Activated gamma-delta T cell treated with Interleukin-2 at 50 U/mL for 16 hours (primary cell): ENCODE results near the gene PDZRN3.

Experiments used
- DNase-seq: peaks from one replicate; pipeline ENCODE4 v3.0.0-alpha.2; 2020

The PDZRN3 gene

DNA sequence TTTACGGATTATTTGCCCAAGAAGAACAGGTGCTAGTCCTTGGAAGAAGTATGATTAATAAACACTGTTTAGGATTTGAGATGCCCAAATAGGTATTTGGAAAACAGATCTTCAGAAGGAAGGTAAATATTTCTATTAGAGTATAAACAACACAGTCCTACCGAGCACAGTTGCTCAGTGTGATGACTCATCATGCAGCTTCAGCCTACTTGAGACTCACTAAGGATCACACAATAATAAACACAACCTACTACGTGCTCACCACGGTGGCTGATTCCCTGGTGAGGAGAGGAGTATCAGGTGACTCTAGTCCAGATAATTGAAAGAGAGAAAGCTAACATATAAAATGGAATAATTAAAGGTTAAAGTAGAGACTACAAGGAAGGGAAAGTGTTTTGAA, 72.0 kb downstream of the PDZRN3 start:
- DNase-seq, result no peak

DNA sequence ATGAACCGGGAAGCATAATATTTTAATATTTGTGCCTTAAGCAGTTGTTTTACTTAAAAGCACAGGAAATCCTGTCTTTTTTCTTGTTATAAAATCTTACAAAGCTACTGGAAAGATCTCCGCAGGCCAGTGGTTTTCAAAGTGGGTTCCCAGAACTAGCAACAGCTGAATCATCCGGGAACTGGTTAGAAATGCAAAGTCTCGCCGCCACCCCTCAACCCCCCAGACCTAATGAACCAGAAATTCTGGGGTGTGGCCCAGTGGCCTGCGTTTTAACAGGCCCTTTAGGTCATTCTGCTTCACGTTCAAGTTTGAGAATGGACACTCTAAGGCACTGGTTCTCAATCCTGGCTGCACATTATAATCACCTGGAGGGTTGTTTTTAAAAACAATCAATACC, 74.7 kb downstream of the PDZRN3 start:
- no peak for DNase-seq

DNA sequence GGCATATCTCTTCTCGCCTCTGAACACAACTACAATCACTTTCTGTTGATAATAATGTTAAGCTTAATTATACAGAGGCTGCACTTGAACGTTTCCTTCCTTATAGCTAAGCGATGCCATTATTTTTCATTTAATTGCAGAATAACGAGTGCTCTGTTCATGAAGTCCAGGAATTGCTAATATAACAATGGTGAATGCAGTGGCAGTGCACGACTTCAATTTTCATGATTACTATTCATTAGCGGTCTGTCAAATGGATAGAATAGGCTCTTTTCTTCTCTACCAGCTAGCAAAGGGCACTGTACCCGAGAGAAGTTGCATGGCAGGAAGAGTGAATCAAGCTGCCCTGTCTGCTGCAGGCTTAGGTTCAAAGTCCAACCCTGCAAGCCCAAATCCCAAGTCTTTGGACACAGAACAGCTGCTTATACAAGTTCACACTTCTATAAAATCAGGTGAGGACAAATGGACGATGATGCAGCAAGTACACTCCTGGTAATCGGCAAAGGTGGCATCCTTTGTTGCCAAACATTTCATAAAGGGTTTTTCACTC, 75.6 kb downstream of the PDZRN3 start:
- no peak for DNase-seq

DNA sequence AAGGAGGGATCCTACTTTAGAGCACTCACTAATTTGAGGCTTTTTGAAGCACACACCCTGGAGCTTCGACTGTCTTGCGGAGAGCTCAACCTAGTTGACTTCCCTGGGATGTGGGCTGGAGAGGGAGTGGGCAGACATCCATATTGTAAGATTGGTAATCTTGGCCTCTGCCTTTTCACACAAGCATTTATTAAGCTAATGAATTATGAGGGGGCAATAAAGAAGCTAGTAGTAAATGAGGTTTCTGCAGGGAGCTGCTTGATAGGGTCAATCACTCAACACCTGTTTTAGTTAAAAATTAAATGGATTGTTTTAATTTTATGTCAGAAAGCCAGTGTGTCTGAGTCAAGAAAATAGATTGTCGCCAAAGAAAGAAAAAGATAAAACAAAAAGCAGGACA, 76.3 kb downstream of the PDZRN3 start:
- DNase-seq, result no peak

DNA sequence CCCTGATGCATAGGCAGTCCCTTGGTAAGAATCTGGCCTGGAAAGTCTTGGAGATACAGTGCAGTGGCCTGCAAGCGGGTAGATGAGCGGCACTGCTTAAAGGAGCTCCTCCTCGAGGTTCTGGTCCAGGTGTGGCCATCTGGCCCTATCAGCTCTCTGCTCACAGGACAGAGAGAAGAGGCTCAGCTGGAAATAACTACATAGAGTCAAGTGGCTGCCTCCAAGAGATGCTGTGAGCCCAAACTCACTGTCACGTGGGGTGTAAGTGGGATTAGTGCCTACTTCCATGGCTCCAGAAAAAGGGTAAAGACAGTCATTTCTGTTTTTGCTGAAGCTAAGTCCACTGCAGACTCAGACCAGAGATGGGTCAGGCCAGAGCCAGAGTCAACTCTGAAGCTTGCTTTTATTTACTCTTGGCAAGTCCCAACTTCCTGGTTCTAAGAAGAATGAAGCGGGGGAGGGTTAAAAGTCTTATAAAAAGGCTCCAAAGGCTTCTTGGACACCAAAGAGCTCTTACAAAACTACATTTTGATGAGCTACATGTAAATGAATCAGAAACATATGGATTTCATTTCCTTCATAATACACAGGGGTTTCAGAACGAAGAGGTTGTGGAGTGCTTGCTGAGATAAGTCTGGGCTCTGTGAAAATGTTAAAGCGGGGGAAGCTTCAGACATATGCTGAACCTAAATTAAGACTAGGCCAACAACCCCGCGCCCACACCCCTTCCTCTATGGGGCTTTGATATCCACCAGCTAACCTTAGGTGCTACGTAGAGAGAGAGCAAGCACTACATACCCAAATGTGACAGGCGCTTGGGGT, 77.1 kb downstream of the PDZRN3 start:
- DNase-seq, result no peak

DNA sequence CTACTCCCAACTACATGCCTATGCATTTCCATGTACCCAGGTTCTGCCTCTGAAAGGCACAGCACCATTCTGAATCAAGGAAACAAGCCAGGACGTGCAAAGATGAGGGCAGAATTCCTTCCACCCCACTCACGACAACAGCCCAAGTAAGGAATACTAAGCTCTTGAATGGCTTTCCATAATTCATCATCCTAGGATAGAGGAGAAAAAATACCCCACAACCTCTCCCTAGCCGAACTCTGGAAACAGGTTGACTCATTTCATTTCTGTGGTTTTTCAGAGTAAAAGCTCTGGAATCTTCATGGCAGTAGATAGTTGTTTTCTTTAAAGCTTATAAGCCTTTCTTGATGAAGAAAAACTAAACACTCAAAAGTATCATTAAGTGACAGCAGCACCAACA, 77.8 kb downstream of the PDZRN3 start:
- DNase-seq, result no peak

DNA sequence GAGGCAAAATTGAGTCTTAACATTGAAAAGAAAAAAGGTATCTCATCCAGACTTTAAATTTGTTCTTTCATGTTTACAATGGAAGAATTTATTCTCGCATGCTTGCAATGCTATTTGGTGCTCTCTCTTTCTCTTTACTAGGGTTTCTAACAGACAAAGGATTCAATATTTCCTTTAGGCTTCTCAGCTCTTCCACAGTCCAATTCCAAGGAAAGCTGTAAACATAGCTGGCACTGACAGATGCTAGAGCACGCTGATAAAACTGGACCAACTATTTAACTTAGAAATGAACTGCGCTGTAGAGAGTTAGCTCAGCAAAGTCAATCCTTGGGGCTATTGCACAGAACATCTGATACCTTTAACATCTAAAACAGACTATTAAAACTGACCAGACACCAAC, 81.3 kb downstream of the PDZRN3 start:
- DNase-seq, result no peak

DNA sequence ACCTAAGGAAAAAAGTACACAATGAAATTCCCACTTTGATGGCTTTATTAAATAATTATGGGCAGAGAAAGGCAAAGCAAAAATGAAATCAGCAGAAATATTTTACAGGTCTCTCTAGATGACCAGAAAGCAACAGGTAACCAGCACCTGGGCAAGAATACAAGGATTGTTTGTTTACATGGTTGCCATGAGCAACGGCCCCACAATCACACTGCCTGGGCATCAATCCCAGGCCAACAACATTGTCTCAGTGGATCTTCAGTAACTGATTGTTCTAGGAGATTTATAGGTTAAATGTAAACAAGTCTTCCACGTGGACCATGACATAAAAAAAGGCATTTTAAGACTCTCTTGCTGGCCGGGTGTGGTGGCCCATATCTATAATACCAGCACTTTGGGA, 82.6 kb downstream of the PDZRN3 start:
- no peak for DNase-seq

DNA sequence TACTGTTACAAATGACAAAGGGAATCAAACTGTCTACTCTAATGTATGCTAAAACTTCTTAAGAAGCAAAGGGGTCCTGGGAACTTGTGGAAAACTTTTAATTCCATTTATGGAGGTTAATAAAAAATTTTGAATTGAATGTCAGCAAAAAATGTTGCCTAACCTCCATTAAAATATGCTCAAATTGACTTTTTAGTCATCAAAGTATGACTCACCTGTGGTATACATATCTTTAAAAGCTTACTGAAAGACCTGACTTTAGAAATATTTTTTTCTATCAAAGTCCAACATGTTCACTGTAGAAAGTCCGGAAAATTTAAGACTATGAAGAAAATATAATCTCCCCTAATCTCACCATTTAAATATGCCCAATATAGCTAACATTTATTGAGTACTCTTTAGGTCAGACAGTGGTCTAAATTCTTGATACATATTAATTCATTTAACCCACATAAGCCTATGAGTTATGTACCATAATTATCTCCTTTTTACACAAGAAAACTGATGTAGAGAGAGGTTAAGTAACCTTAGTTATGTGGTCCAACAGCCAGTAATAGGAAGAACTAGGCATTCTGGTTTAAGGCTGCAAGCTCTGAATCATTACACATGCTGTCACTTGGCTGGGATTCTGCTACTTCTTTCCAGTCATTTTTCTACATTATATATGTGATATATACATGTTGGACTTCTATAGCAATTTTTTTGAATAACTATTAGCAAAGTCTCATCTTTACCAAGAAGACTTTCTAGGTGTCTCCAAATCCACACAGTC, 83.6 kb downstream of the PDZRN3 start:
- no peak for DNase-seq

DNA sequence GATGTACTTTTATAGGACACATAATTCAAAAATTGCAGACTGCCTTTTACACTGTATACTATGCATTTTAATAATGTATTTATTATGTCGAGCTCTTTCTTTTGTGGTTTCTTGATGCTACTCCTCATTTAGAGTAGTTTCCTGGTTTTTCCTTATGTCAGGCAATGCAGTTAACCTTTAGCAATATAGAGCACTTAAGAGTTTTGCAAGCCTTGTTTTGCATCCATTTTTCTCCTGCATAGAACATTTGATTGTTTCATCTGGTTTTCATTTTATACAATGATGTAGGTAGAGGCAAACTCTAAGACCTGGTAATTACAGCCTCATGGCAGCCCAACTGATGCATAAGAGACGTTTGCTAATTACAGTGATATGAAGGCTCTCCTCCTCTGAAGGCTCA, 86.3 kb downstream of the PDZRN3 start:
- DNase-seq, result no peak

DNA sequence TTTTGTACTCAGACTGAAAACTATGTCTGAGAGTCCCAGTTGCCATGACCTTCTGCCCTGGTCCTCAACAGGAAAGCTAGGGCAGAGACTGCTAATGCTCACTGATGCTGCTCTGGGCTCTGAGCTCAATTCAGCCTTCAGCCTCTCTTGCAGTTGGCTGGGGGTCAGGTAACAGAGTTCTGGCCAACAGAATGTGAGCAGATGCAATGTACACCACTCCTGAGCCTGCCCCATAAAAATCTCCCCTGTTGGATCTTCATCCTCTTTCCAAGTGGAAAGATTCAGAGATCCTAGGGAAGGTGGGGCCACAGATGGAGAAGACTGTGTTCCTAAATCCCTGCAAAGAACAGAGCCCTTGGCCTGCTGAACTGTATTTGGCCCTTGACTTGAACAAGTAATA, 87.8 kb downstream of the PDZRN3 start:
- DNase-seq, result no peak

DNA sequence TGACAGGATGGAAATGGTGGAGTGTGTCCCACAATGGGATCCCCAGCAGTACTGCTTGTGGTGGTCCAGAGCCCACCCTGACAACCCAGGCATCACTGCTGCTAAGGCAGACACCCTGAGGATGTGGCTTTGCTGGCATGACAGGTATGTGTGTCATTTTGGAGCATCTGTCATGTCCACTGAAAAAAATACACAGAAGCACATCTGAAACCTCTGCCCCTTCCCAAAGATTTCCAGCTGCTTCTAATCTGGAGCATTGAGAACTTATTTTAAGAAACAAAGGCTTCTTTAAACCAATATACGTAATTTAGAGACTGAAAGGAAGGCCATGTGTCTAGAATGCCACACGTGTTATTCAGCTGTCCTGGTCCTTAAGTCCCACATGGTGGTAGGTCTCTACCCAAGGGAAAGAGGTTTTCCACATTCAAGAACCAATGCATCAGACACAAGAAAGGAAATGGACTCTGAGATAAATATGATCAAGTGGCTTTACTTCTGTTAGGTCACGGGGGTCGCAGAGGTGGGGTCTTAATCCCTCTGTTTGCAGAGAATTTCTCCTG, 88.3 kb downstream of the PDZRN3 start:
- DNase-seq, result no peak

DNA sequence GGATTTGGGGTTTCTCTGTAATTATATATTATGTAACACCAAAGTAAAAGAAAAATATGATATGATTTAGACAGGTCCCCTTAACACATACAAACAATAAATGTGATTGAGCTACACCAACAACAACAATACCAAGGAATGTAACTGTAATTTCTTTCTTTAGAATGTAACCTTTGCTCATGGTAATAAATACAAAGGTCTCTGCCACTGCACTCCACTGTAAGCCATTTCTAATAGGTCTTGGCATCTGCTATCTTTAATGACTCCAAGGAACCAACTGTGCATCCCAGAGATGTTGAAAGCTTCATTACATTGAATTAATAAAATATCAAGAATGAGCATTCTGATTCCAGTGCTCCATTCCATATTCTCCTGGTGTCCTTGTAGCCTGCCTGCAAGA, 88.8 kb downstream of the PDZRN3 start:
- no peak for DNase-seq

DNA sequence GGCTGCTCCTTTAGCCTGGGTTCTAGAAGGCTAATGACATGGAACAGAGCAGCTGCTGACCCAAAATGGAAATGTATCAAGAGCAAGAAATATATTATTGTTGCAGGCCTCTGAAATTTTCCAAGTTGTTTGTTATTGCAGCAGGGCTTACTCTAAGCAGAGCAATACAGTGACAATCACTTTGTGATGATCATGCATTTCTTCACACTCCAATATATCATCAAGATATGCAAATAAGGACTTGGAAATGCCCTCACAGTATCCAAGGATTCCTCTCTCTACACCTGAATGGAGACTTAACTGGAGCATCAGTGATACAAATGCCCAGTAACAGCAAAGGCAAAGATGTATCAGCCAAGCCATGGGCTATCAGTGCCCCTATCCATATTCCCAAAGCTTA, 89.6 kb downstream of the PDZRN3 start:
- DNase-seq, result no peak

DNA sequence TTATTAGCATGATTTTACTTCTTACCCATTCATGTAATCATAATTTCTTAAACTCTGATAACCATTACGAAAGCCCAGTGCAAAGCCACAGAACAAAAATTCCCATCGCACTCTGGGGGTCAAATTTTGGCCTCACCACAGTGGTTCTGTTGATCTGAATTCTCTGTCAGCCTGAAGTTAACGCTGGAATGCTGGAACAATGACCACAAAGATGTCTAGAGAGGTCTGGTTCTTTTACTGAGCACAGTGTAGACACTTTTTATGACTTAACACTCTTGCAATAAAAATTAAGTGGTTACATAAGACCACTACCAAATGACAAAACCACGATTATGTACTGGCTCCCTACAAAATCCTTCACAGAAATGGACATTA, 94.7 kb downstream of the PDZRN3 start:
- DNase-seq, result no peak

DNA sequence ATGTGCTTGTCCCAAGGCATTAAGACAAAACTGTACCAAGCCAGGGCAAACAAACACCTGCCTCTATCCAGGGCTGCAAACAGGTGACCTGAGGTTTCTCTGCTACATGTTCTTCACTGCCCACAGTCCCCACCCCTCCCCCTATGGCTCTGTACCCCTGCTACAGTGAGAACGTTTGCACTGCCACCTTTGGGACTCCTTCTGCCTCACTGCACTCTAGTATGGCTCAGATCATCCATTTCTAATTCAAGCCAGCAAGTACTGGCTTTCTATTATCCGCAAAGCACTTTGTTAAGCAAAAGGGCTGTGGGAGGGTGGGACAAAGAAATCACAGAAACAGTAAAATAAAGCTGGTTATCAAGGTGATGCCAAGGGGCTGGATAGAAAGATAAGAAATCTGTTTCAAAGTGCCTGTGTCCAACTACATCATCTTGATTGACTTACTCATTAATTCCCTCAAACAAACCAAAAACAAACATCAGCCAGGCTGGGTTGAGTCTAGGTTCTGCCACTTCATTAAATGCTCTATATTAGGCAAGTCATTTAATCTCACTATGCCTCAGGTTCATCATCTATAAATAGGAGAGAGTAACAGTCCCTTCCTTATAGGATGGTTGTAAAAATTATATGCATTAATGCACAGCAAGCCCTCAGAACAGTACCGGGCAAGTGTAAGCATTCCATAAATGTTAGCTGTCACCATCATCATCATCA, 95.3 kb downstream of the PDZRN3 start:
- DNase-seq, result no peak

DNA sequence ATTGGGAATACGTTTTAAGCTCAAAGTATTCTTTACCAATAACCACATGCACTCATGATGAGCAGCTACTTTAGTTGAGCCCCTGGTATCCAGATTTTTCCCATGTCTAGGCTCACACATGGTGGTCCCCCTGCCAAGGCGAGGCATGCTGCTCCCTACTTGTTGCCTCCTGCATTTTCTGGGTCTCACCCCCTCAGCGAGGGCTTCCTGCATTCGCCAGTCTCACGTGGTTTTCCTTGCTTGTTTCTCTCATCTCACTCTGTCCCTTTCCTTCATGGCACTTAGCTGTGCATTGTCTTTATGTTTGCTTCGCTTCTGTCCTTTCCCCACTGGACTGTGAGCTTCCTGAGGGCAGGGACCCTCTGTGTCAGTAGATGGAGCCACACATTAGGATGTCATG, 99.2 kb downstream of the PDZRN3 start:
- no peak for DNase-seq

DNA sequence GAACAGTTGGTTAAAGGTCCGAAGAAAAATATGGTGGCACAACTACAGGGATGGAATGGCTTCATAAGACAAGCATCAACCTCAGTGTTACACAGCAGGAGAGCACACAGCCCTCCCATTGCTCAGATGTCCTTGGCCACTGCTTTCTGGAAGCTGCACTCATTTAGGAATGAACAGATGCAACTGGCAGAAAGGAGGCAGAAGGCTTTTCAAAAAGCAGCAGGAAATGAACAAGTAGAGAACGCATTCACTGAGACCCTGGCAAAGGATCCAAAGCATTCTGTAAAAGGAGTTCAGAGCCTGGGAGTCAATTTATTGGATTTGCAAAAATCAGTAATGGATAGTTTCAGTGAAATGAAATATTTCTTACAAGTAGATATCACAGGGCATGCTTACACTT, 101.1 kb downstream of the PDZRN3 start:
- no peak for DNase-seq

DNA sequence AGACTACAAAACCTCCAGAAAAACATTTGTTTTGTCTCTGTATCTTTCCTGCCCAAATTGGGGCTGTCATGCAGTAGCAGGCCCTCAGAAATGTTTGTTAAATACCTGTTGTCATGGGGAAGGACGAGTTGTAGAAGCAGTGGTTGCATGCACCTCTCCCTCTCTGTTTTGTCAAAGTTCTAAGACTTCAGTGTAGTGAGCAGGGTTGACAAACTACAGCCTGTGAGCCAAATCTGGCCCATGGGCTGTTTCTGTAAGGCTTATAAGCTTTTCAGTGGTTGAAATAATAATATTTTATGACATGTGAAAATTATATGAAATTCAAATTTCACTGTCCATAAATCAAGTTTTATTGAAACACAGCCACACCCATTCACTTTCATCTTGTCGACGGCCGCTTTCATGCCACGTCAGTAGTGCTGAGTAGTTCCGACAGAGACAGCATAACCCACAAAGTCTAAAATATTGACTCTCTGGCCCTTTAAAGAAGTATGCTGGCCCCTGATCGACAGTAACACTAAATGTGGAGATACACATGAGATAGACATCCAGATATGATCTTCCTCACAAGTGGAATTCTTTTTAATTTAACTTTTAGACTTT, 102.9 kb downstream of the PDZRN3 start:
- DNase-seq, result no peak

DNA sequence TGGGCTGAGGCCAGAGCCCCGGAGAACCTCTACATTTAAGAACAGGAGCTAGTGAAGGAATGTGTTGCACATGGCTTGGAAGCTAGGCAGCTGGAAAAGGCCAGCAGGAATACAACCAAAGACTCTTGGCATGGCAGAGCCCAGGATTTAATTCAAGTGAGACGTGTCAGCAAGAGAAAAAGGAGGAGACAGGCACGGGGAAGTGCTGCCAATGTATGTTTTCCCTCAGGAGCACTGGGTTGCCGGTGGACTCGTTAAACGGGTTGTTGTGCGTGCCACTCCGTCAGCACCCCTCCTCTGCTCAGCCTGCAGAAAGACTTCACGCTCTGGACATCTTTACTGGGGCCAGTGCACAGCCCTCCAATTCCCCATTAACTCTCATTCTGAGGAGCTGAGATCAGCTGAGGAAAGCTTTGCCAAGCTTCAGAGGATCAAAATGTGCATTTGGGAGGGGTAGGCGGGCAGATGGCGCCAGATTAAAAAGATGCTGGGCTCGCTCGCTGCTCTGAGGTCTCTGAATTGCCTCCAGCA, 103.7 kb downstream of the PDZRN3 start:
- DNase-seq, result no peak

DNA sequence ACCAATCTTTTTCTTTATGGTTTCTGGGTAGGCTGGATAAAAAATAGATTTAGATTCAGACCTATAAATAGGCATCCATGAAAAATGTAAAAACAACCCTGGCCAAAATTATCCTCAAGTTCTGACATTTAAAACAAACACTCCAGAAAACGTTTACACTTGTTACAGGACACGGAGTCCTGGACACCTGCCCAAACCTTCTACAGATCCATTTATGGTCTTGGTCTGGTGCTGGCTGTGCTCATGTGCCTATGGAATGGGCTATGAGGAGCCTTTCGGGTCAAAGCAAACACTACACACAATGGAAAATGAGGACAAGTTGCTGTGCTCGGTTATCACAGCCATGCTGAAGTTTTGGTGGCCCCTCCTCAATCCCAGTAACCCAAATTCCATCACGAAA, 108.1 kb downstream of the PDZRN3 start:
- no peak for DNase-seq

DNA sequence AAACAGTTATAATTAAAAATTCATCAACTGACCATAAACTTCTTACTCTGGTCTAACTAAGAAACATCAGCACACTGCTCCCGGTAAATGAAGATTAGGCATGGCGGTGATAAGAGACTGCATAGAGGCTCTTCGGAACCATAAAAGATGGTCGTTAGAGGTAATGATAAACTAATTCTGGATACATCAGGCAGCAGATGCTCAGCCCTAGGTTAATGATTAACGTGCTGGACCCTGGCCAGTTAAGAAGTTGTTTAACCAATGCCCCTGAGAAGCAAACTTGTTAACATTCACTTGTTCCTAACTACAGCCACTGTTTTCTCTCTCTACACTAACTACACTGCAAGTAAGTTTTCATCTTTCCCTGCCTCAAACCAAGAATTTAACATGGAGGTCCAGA, 111.5 kb downstream of the PDZRN3 start:
- no peak for DNase-seq
